Neural crest cell (in vitro differentiated cells): ENCODE data around the gene CCDC70. TPM values are rescaled to one million over a fixed set of nuclear protein-coding genes. Genes with fewer than 3 reads are reported as not detected.

Experiments used
- DNase-seq: peaks from one replicate; pipeline ENCODE4 v3.0.0; 2021; ENCODE audit warnings: low read depth, mixed read lengths, low spot score
- H3K27ac Mint-ChIP-seq: one replicate; pipeline ENCODE4 v1.8.0; 2021; ENCODE audit warnings: mild to moderate bottlenecking, mixed read lengths; ENCODE audit not compliant: unreplicated experiment
- H3K27me3 Mint-ChIP-seq: 2 replicates; pipeline ENCODE4 v1.8.0; 2021; ENCODE audit warnings: low read depth, mild to moderate bottlenecking, mixed read lengths
- H3K36me3 Mint-ChIP-seq: 2 replicates; pipeline ENCODE4 v1.8.0; 2021; ENCODE audit warnings: low read depth, mild to moderate bottlenecking, mixed read lengths
- H3K4me1 Mint-ChIP-seq: 2 replicates; pipeline ENCODE4 v1.8.0; 2021; ENCODE audit warnings: mixed read lengths
- H3K4me3 Mint-ChIP-seq: one replicate; pipeline ENCODE4 v1.8.0; 2021; ENCODE audit warnings: mild to moderate bottlenecking, mixed read lengths
- H3K9me3 Mint-ChIP-seq: 2 replicates; pipeline ENCODE4 v1.8.0; 2021; ENCODE audit warnings: mixed read lengths
- total RNA-seq: library from RNA; stranded (reverse); gene quantifications from 2 replicates; pipeline ENCODE4 v1.2.1, GENCODE V29; 2021
- TF ChIP-seq, protein P1 (sequence below): fragments of 200-600 bp; sonication (generic); conservative IDR thresholded peaks from 2 replicates; pipeline ENCODE4 v1.5.0; 2021; ENCODE audit warnings: antibody characterized with exemption, mild to moderate bottlenecking

The CCDC70 gene
- total RNA-seq, 1 donor from 2014 or later: not detected

DNA sequence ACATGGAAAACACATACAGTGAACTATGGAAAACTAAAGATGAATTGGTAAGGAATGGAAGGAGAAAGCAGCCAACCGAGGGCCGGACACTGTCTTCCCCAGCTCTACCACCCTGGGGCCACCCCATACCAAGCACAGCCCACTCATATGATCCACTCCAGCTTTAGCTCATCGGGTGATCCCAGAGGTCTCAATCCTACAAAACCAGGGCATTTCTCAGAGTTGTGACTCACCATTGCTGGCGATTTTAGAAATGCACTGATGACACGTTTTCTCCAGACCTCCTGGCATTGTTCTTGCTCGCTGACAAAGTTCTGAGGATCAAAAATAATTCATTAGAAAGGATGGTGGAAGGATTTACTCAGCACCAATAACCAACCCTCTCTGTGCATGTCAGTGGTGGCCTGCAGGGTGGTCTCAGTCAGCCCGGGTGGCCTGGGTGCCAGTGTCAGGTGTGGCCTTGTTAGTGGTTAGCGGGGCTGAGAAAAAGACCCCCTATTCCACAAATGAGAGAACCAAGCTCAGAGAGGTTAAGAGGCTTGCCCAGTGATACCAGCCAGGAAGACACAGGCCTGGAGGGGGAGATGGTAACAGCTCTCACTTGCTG lies 23.4 kb upstream of the CCDC70 start:
- TF ChIP-seq, protein P1, sequence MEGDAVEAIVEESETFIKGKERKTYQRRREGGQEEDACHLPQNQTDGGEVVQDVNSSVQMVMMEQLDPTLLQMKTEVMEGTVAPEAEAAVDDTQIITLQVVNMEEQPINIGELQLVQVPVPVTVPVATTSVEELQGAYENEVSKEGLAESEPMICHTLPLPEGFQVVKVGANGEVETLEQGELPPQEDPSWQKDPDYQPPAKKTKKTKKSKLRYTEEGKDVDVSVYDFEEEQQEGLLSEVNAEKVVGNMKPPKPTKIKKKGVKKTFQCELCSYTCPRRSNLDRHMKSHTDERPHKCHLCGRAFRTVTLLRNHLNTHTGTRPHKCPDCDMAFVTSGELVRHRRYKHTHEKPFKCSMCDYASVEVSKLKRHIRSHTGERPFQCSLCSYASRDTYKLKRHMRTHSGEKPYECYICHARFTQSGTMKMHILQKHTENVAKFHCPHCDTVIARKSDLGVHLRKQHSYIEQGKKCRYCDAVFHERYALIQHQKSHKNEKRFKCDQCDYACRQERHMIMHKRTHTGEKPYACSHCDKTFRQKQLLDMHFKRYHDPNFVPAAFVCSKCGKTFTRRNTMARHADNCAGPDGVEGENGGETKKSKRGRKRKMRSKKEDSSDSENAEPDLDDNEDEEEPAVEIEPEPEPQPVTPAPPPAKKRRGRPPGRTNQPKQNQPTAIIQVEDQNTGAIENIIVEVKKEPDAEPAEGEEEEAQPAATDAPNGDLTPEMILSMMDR: no peak
- peaks cover 5% of the 10 kb centered on the region for H3K4me1 Mint-ChIP-seq
- no peak for DNase-seq
- H3K36me3 Mint-ChIP-seq: no peaks in the 10 kb centered on the region
- no peak overlapping the region for H3K27ac Mint-ChIP-seq
- no peak overlapping the region for H3K4me3 Mint-ChIP-seq
- H3K27me3 Mint-ChIP-seq: no peaks in the 10 kb centered on the region
- H3K9me3 Mint-ChIP-seq: no peaks in the 10 kb centered on the region

- TF ChIP-seq, protein P1: no peak
- no peaks in the 10 kb centered on the region for H3K9me3 Mint-ChIP-seq
- H3K27me3 Mint-ChIP-seq: no peaks in the 10 kb centered on the region
- no peaks in the 10 kb centered on the region for H3K36me3 Mint-ChIP-seq
- H3K4me3 Mint-ChIP-seq: no peak overlapping the region
- no peak overlapping the region for H3K27ac Mint-ChIP-seq
- peaks cover 16% of the 10 kb centered on the region for H3K4me1 Mint-ChIP-seq
- no peak for DNase-seq
Measured at GRCh38 chr13:51839711-51840540, 21.8 kb upstream of the CCDC70 start.

GRCh38 chr13:51840917-51841316 lies 20.9 kb upstream of the CCDC70 start:
- H3K36me3 Mint-ChIP-seq: no peaks in the 10 kb centered on the region
- no peak for DNase-seq
- H3K27ac Mint-ChIP-seq: no peak overlapping the region
- TF ChIP-seq, protein P1: no peak
- H3K4me1 Mint-ChIP-seq: peaks cover 21% of the 10 kb centered on the region
- no peaks in the 10 kb centered on the region for H3K27me3 Mint-ChIP-seq
- H3K4me3 Mint-ChIP-seq: no peak overlapping the region
- no peaks in the 10 kb centered on the region for H3K9me3 Mint-ChIP-seq

- no peak overlapping the region for H3K27ac Mint-ChIP-seq
- peaks cover 21% of the 10 kb centered on the region for H3K4me1 Mint-ChIP-seq
- H3K27me3 Mint-ChIP-seq: no peaks in the 10 kb centered on the region
- no peaks in the 10 kb centered on the region for H3K9me3 Mint-ChIP-seq
- TF ChIP-seq, protein P1: no peak
- no peaks in the 10 kb centered on the region for H3K36me3 Mint-ChIP-seq
- H3K4me3 Mint-ChIP-seq: no peak overlapping the region
- DNase-seq: no peak
Measured at GRCh38 chr13:51841732-51842131, 20.0 kb upstream of the CCDC70 start.

GRCh38 chr13:51843529-51843928 lies 18.2 kb upstream of the CCDC70 start:
- Mint-ChIP-seq H3K27me3 (no peaks in the 10 kb centered on the region), H3K27ac (no peak overlapping the region), H3K36me3 (peaks cover 3% of the 10 kb centered on the region), H3K4me1 (peaks cover 21% of the 10 kb centered on the region), H3K4me3 (no peak overlapping the region), H3K9me3 (no peaks in the 10 kb centered on the region)
- TF ChIP-seq, protein P1: no peak
- DNase-seq: no peak
